MM.1S (cell line): ENCODE data around the gene TSPAN1.

Experiments
- DNase-seq: peaks from one replicate; pipeline ENCODE4 v3.0.0-alpha.2; 2015
- H2AFZ ChIP-seq: fragments of 300-600 bp; sonication (generic); 2 replicates; pipeline ENCODE4 v1.6.0; 2016; ENCODE audit warnings: antibody characterized with exemption, low read length
- H3F3A ChIP-seq: fragments of 300-600 bp; sonication (generic); 2 replicates; pipeline ENCODE4 v1.6.1; 2016; ENCODE audit warnings: mild to moderate bottlenecking, antibody characterized with exemption, low read length, moderate library complexity, mixed read lengths; ENCODE audit not compliant: insufficient read depth
- H3K27ac ChIP-seq: fragments of 300-600 bp; sonication (generic); 2 replicates; pipeline ENCODE4 v1.5.1; 2016; ENCODE audit warnings: mild to moderate bottlenecking, low read length
- H3K27me3 ChIP-seq: fragments of 300-600 bp; sonication (generic); replicated peaks from 2 replicates; pipeline ENCODE4 v1.6.0; 2016; ENCODE audit warnings: low read length; ENCODE audit not compliant: insufficient read depth
- H3K36me3 ChIP-seq: fragments of 300-600 bp; sonication (generic); replicated peaks from 2 replicates; pipeline ENCODE4 v1.6.1; 2016; ENCODE audit warnings: mild to moderate bottlenecking, low read length, mixed read lengths; ENCODE audit not compliant: insufficient read depth
- H3K4me1 ChIP-seq: fragments of 300-600 bp; sonication (generic); 2 replicates; pipeline ENCODE4 v1.6.1; 2016; ENCODE audit warnings: low read length, mixed read lengths
- H3K4me2 ChIP-seq: fragments of 300-600 bp; sonication (generic); 2 replicates; pipeline ENCODE4 v1.6.0; 2016; ENCODE audit warnings: low read depth, low read length
- H3K4me3 ChIP-seq: fragments of 300-600 bp; sonication (generic); 2 replicates; pipeline ENCODE4 v1.5.1; 2016; ENCODE audit warnings: low read length, mixed read lengths
- H3K79me2 ChIP-seq: fragments of 300-600 bp; sonication (generic); 2 replicates; pipeline ENCODE4 v1.6.1; 2016; ENCODE audit warnings: mixed run types, low read length, mixed read lengths
- H3K9ac ChIP-seq: fragments of 300-600 bp; sonication (generic); 2 replicates; pipeline ENCODE4 v1.6.1; 2016; ENCODE audit warnings: low read length, mixed read lengths
- H3K9me2 ChIP-seq: fragments of 300-600 bp; sonication (generic); replicated peaks from 2 replicates; pipeline ENCODE4 v1.6.1; 2016; ENCODE audit warnings: mild to moderate bottlenecking, low read length, mixed read lengths; ENCODE audit not compliant: insufficient read depth
- H3K9me3 ChIP-seq: fragments of 300-600 bp; sonication (generic); replicated peaks from 2 replicates; pipeline ENCODE4 v1.6.1; 2016; ENCODE audit warnings: mild to moderate bottlenecking, low read length, mixed read lengths; ENCODE audit not compliant: insufficient read depth
- H4K20me1 ChIP-seq: fragments of 300-600 bp; sonication (generic); 2 replicates; pipeline ENCODE4 v1.6.1; 2016; ENCODE audit warnings: mild to moderate bottlenecking, low read length, moderate library complexity, mixed read lengths; ENCODE audit not compliant: insufficient read depth
- EZH2 ChIP-seq: fragments of 300-600 bp; sonication (generic); optimal IDR thresholded peaks from 2 replicates; pipeline ENCODE3; 2017; ENCODE audit warnings: low read depth, mild to moderate bottlenecking, antibody characterized with exemption, low read length, mixed read lengths
- EZH2phosphoT487 ChIP-seq: fragments of 300-600 bp; sonication (generic); IDR thresholded peaks from 2 replicates; pipeline ENCODE4 v1.6.1; 2018; ENCODE audit warnings: antibody characterized with exemption, low read length
- TF ChIP-seq, protein P1 (sequence below): fragments of 300-600 bp; sonication (generic); IDR thresholded peaks from 2 replicates; pipeline ENCODE4 v1.5.1; 2016; ENCODE audit warnings: antibody characterized with exemption, low read length, mixed read lengths

The TSPAN1 gene

GRCh38 chr1:46134660-46135331 lies 40.1 kb upstream of the TSPAN1 start:
- H3K27ac ChIP-seq = peak overlapping the region; percentile 99; the same call in 1 of the 2 replicates
- H3K27me3 ChIP-seq = no peaks in the 10 kb centered on the region
- H3K79me2 ChIP-seq = peaks cover 10% of the 10 kb centered on the region
- peak overlapping the region; percentile 98 for H3K4me2 ChIP-seq
- H2AFZ ChIP-seq = 0 out of 2 replicates have a peak overlapping the region, but pooled peaks have one; percentile 1
- no peaks in the 10 kb centered on the region for H3K9me2 ChIP-seq
- H3K4me1 ChIP-seq = peaks cover 33% of the 10 kb centered on the region
- no peaks in the 10 kb centered on the region for H3K36me3 ChIP-seq
- H3K4me3 ChIP-seq = peak overlapping the region; percentile 4; the same call in 1 of the 2 replicates
- H3K9ac ChIP-seq = no peak overlapping the region
- peak; percentile 38 for DNase-seq
- peaks cover 31% of the 10 kb centered on the region for H3F3A ChIP-seq
- TF ChIP-seq, protein P1, sequence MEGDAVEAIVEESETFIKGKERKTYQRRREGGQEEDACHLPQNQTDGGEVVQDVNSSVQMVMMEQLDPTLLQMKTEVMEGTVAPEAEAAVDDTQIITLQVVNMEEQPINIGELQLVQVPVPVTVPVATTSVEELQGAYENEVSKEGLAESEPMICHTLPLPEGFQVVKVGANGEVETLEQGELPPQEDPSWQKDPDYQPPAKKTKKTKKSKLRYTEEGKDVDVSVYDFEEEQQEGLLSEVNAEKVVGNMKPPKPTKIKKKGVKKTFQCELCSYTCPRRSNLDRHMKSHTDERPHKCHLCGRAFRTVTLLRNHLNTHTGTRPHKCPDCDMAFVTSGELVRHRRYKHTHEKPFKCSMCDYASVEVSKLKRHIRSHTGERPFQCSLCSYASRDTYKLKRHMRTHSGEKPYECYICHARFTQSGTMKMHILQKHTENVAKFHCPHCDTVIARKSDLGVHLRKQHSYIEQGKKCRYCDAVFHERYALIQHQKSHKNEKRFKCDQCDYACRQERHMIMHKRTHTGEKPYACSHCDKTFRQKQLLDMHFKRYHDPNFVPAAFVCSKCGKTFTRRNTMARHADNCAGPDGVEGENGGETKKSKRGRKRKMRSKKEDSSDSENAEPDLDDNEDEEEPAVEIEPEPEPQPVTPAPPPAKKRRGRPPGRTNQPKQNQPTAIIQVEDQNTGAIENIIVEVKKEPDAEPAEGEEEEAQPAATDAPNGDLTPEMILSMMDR = no peak
- TF ChIP-seq EZH2phosphoT487 (no peak), EZH2 (no peak)
- H4K20me1 ChIP-seq = no peaks in the 10 kb centered on the region
- H3K9me3 ChIP-seq = no peaks in the 10 kb centered on the region

GRCh38 chr1:46136711-46137110 lies 38.2 kb upstream of the TSPAN1 start:
- peaks cover 33% of the 10 kb centered on the region for H3K4me1 ChIP-seq
- H3K27ac ChIP-seq = no peak overlapping the region
- H3K4me2 ChIP-seq = no peak overlapping the region
- no peak overlapping the region for H2AFZ ChIP-seq
- no peaks in the 10 kb centered on the region for H3K9me2 ChIP-seq
- H3F3A ChIP-seq = peaks cover 30% of the 10 kb centered on the region
- no peaks in the 10 kb centered on the region for H3K79me2 ChIP-seq
- H3K9ac ChIP-seq = no peak overlapping the region
- TF ChIP-seq, protein P1 = no peak
- TF ChIP-seq EZH2 = no peak
- TF ChIP-seq EZH2phosphoT487 = no peak
- H3K27me3 ChIP-seq = no peaks in the 10 kb centered on the region
- no peaks in the 10 kb centered on the region for H3K9me3 ChIP-seq
- no peaks in the 10 kb centered on the region for H3K36me3 ChIP-seq
- no peak overlapping the region for H3K4me3 ChIP-seq
- H4K20me1 ChIP-seq = no peaks in the 10 kb centered on the region
- DNase-seq = no peak

DNA sequence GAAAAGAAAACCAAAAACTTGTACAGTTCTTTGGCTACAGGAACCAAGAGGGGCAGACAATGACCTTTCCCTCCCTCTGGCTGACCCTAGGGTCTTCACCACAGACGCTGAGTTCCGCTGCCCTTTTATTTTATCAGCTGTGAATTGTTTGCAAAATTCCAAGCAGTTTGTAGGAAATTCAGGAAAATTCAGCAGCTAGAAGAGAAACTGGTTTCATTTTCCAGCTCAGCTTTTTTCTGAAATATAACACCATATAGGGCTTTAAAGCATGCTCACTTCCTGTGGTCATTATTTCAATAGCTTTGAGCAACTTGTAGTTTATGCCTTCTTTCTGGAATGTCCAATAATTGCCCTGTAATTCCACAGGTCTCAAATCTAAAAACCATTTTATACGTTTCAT lies 37.0 kb upstream of the TSPAN1 start:
- Histone ChIP-seq H2AFZ (no peak overlapping the region), H3K9ac (no peak overlapping the region), H3K79me2 (no peaks in the 10 kb centered on the region), H3K4me3 (no peak overlapping the region), H3K4me2 (no peak overlapping the region), H3K27me3 (no peaks in the 10 kb centered on the region), H3K9me3 (no peaks in the 10 kb centered on the region), H3F3A (peaks cover 19% of the 10 kb centered on the region), H3K36me3 (no peaks in the 10 kb centered on the region), H3K4me1 (peaks cover 33% of the 10 kb centered on the region), H3K27ac (no peak overlapping the region), H3K9me2 (no peaks in the 10 kb centered on the region), H4K20me1 (no peaks in the 10 kb centered on the region)
- DNase-seq = no peak
- TF ChIP-seq EZH2phosphoT487 = no peak
- TF ChIP-seq EZH2 = no peak
- TF ChIP-seq, protein P1 = no peak
